Measurements from ENCODE around the gene DCLK1.

The DCLK1 gene

DNA sequence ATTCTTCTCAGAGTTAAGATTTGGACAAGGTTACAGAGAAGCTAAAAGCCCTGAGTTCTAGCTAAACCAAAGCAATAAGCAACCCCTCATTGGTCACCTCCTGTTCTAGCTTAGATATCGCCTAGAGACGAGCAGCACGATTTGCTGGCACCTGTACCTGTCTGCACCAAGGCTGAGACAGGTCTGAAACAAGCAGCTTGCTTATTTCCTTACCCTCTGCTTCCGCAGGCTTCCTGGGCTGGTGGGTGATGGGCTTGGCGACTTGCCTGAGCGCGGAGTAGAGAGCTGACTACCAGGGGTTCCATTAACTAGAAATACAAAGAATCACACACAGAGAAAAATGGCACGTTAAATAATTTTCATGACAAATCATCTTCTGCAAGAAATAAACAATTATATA is 276.9 kb downstream of the DCLK1 start:
- DNase-seq = no peak

DNA sequence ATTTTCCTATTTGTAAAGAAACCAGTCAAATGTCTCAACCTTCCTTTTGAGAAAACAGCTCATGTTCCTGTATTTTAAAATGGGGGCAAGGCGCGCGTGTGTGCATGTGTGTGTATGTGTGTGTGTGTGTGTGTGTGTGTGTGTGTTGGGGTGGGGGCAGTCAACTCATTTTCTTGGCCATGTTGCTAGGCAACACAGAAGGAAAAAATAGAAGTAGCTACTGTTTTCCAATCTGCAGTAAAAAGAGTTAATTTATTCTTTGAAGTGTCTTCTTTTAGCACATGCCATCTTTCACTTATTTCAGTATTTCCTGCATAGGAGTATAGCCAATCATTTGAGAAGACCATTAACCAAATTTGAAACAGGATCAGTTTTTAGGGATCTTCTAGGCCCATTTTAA is 279.3 kb downstream of the DCLK1 start:
- DNase-seq = no peak

DNA sequence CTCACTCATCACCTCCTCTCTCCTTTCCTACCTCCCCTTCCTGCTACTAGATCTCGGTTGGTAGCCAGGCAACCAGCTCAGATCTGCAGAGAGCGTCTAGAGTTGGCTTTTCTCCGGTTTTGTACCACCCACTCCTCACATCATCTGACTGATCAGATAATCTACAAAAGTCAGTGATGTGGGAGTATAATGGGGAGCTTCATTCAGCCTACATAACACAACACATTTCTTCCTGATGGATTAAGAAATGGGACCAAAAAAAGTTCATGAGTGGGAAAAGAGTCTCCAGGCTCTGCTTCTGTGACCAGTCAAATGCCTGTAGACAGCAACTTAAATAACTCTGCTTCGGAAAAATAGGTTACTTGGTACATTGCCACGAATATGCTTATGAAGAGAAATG is 279.8 kb downstream of the DCLK1 start:
- no peak for DNase-seq

DNA sequence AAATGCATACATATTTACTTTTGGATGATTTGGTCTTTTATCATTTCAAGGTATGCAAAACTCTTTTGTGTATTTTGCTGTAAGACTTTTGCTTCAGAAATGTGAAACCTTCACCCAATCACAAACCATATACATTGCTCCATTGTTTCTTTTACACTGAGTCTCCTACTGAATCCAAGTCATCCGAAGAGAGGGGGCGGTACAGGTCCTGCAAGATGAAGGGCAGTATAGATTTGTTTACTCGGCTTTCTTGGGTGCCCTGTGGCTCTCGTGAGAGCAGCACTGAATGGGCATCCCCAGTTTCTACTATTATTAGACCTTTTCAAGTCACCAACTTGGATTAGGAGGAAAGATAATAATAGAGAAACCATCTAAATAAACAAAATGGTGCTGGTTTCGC is 280.6 kb downstream of the DCLK1 start:
- DNase-seq = no peak

DNA sequence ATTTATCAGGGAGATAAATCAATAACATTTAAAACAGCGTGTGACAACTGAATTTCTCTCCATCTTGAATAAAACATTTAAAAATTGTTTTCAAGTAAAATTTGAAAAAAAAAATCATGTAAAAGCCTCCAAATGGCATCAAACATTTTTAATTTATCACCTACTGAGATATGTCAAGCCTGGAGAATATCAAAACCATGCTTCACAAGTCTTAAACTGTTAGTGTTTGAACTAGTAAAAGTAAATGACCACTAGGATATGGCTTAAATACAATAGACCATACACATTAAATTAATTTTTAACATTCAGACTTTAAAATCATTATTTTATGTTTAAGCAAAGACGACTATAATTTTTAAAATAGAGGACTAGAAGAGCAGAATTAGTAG is 281.9 kb downstream of the DCLK1 start:
- no peak for DNase-seq

DNA sequence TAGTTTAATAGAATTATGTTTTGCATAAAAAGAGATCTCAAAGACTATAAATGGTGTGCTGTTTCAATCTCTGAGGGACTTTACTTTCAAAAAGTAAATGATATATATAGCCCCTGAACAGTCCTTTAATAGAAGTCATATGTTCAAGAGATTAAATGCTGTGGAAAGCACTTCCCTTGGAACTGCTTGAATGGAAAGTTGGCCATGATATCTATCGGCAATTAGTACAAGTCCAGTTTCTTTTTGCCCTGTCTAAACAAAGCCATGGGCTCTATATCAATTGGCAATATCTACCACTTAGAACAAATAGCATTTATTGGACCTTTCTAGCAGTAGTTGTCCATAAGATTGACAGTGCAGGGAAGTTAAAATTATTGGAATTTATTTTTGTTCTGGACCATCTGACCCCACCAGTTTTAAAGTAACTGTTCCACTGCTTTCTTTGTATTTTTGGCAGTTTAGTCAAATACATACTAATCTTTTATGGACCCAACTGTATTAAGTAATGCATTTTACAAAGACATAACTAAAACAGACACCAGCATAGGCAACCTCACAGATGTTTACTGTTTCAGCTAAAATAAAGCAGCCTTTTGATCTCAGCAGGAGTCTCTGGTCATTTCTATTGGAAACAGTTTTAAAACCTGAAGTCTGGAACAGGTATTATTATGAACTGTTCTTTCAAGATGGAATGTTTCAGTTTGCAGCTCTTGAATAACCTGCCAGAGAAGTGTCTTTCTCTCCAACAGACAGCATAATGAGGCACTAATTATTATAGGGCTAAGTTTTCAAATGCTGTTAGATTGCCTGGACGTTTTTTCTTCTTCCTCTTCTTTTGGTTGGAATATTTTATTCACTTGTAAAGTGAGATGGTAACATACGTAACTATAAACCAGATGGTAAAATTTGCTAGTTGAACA is 282.6 kb downstream of the DCLK1 start:
- DNase-seq = no peak

DNA sequence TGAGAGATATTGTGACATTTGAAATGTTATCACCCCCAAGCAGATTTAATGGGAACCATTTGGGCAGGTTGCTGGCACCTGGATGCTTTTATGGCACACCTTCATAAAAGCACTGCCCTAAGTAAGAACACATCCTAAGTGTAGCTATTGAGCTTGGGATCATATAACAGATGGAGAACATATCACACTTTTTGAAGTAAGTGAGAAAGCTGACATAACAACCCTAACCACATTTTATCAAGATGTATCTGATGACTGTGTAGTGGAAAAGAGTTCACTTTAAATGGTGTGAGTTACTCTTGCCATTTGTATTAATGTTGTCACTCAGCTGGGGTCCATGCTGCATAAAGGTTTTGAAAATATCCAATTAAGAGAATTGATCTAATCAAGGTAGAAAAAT is 287.9 kb downstream of the DCLK1 start:
- no peak for DNase-seq

DNA sequence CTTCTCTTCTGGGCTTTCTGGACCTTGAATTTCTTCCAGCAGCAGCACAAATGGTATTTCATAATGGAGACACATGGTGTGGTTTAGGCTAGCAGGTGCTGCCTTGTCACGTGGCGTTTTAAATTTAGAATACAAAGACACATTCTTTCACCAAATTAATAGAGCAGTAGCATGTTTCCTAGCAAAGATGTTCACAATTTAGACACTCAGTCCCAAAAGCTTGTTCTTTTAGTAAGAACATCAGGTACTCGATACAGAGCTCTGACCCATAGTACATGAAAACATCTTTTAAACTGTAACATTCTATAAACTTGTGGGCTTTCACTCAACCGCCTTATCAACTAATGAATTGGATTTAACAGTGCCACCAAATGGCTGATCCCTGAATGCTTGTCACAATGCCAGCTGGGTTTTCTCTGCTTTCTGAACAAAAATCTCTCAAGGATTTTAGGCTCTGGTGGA is 290.1 kb downstream of the DCLK1 start:
- no peak for DNase-seq

DNA sequence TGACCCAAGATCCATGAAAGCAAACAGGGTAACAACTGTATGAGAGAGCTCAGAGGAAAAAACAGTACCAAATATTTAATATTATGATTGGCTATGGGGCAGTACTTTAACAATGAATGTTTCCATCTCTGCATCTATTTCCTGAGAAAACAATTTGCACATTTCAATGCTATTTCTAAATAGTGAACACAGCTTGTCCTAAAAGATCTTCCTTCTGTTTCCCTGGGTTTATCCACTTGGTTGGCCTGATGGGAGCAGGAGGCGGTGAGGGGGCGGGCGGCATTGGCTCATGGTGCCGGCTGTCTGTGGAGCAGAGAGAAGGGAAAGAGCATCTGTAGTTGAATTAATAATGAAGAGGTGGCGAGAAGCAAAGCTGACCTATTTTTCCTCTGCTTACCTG is 291.4 kb downstream of the DCLK1 start:
- no peak for DNase-seq

DNA sequence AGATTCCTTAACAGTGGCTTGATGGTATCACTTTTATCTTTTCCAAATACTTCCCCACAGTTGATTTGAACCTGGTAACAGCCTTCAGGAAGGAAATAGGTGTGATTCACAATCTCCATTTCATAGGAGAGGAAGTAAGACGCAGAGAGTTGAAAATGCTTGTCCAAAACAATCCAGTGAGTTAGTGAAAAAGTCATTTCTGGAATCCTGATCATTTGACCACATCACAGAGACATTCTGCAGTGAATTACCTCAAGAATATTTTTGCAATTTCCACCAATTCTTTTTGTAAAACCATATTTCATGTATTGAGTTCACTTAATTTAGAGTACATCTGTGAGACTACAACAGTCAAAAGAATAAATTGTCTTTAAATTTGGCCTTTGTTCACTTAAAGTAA is 292.8 kb downstream of the DCLK1 start:
- DNase-seq = no peak

DNA sequence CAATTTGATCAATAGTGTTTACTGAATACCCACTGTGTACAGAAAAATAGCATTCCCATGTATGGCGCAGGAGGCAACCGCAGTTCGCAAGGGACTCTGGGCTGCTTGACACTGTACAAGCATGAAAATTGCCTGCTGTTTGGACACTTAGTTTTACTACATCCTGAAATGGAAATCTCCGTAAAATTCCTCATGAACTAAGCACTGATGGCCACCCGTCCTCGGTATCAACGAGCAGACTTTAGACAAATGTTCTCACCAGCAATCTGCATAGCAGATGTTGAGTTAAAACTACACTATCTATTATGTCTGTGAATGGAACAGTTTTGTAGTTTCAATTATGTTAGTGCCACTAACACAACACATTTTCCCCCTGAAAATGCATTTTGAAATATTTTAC is 294.7 kb downstream of the DCLK1 start:
- no peak for DNase-seq

DNA sequence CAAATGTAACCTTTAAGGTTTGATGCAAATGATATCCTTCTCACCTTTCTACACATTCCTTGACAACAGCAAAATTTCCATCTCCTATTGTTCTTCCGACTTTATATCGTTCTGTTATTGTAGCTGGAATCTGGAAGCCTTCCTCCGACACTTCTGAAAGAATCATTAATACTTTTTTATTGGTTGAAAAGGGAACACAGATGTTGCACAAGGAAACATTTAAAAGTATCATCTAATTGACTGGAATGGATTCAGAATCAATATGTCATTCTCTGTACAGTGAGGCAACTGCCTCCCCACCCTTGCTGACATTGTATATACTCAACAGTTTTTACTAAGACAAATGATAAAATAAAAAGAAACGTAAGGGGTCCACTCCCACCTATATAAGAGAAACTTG is 295.2 kb downstream of the DCLK1 start:
- DNase-seq = no peak

DNA sequence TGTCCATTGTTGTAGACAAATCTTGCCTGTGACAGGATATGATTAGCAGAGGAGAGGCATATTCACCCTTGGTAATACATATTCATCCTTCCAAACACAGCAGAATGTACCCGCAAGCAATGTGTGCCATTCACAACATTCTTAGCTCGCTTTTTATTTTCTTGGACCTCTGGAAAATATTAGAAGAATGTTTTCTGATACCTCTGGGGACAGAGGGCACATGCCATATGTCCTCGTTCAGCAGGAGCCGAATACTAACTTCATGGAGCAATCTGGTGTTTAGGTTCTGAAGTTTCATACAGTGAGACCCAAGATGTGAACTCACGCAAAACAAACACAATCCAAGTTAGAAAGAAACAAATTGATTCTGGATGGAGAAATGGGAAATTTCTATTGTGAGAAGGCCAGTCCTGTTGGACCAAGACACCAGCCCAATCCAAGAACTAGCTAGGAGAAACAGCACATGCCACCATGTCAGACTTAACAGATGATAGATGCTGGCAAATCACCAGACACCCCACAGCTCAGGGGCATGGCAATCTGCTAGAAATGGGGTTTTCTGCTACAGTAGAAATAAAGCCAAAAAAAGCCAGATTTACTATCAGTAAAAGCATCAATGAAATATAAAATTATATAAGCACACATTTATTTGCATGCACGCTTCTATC is 297.4 kb downstream of the DCLK1 start:
- no peak for DNase-seq

DNA sequence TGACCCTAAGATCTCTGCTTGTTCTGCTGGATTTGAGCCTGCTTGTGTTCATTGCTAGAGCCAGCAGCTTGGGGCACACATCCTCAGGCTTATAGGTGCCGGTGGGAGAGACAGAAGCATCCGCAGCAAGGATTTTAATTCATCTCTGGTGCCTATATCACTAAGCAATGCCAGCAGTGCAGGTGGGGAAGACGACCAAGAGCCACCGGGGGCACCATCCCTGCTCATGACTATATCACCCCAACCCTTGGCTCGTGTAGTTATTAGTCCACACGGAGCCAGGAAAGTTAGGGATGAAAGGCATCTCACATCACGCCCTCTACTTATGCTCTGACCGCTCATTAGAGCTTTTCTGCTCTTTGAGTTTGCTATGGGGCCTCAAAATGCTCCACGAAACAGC is 298.2 kb downstream of the DCLK1 start:
- no peak for DNase-seq

DNA sequence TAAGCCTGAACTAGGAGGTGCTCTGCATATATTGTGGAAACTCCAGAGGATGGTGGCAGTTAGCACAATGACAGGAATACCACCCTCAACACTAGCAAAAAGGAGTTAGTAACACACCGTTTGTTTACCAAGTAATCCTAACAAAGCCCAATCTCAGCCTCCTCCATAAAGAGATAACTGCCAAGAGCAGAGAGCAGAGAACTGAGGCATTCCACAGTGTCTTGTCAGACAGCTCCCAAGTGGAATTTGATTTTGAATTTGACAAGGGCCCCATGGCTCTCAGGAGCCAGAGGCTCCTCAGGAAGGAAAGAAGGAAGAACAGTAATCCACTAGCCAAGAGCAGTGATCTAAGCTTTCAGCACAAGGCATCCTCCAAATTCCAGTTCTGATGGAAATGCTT is 298.6 kb downstream of the DCLK1 start:
- DNase-seq = no peak

DNA sequence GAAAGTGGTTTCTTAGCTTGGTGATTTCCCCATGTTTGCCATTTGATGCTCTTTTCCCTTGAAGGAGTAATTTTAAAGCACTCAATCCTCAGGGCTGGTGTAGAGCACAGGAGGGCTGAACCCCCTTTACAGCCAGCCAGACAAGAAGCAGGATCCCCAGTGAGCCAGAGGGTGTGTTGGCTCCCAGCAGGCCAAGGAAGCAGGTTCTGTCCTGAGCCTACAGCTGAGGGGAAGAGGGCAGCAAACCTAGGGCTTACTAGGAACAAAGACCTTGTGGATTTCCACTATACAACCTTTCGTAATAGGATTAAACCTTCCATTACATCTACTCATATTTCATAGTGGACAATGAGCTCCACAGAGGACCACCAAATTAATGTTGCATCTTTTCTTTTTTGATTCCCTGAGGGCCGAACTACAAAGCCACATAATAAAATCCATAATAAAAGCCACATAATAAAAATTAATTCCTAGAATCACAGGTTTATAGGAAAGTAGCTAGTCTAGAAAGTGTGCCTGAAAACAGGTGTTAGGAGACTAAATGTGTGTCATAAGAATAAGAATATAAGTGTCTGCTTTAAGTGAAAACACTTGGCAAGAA is 300.2 kb downstream of the DCLK1 start:
- no peak for DNase-seq

DNA sequence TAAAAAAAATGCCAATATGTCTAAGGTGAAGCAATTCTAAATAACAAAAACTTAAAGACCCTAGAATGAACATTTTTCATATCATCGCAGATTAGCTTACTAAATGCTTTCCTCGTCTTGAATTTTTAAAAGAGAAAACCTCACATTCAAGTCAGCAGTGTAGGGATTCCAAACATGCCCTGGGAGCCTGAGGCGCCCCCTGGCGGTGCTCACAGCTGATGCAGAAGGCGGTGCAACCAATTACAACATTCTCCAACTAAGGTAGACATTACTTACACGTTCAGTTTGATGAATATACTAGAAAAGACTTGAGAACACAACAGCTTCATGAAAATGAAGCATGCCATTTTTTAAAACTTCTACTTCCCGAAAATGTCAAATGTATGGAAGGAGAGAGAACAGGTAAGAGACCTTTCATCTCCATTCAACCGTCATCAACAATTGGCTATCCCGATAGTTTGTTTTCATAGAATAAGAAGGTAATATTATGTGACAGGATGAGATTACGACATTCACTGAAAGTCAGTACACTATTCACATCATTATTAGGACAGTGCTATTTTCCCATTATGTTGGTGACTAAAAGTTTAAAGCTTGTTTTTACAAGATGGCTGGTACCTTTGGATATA is 304.4 kb downstream of the DCLK1 start:
- no peak for DNase-seq

DNA sequence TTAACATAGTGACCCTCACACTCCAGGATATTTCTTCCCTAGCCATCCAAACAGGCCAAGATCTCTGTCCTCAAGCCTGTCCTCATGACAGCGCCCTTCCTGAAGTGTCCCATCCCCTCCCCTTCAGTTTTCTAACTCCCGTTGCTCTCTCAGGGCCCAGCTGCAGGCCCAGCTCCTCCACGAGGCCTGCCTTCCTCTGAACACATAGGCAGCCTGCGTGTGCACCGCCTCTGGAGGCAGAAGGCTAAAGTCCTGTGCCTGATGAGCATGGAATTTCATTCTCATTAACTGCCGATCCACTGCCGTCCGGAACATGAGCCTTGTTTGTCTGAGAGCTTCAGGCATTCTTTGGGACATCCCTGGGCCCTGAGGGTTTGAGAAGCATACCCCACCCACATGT is 306.4 kb downstream of the DCLK1 start:
- no peak for DNase-seq

DNA sequence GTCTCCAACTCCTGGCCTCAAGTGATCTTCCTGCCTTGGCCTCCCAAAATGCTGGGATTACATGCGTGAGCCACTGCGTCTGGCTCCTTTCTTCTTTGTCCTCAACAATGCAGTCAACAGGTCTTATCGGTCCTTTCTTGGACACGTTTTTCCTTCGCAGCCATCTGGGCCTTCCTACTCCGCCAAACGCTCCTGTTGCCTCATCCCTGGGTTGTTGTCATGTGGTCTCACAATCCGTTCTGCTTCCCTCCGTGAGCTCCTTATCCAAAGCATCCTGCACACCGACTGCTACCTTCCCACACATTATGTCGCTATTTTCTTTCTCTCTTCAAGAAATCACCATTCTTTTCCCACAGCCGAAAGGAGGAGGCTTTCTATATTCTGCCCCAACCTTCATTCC is 306.8 kb downstream of the DCLK1 start:
- no peak for DNase-seq

DNA sequence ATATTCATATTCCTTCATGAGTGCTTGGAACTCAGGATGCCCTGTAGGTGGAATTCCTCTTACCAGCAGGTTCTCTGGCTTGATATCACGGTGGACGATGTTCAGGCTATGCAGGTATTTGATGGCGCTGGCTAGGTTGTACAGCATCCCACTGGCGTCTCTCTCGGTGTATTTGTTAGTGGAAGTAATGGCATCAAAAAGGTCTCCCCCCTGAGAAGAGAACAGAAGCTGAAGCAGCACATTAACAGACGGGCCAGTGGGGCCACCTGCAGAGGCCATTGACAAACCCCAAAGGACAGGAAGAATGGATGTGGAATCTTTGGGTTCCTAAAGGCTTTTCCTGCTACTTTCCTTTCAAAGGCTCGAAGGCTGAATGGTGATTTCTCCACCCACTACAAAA is 308.5 kb downstream of the DCLK1 start:
- no peak for DNase-seq

DNA sequence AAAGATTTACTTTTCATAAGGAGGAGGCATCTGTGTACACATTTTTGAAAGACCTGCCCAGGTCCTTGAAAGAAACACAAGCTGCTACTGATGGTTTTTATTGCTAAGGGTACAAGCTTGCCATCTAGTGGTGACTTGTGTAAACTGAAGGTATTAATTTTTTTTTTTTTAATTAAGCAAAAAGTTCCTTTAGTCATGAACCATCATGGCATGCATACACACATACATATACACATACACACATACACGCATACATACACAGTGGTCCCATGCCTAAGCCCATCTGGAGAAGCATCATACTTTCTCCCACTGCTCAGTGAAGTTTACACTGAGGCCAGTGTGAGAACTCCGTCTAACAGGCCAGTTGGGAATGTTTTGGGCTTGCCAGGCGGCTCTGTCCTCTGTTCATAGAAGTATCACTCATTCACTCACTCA is 312.5 kb downstream of the DCLK1 start:
- no peak for DNase-seq

DNA sequence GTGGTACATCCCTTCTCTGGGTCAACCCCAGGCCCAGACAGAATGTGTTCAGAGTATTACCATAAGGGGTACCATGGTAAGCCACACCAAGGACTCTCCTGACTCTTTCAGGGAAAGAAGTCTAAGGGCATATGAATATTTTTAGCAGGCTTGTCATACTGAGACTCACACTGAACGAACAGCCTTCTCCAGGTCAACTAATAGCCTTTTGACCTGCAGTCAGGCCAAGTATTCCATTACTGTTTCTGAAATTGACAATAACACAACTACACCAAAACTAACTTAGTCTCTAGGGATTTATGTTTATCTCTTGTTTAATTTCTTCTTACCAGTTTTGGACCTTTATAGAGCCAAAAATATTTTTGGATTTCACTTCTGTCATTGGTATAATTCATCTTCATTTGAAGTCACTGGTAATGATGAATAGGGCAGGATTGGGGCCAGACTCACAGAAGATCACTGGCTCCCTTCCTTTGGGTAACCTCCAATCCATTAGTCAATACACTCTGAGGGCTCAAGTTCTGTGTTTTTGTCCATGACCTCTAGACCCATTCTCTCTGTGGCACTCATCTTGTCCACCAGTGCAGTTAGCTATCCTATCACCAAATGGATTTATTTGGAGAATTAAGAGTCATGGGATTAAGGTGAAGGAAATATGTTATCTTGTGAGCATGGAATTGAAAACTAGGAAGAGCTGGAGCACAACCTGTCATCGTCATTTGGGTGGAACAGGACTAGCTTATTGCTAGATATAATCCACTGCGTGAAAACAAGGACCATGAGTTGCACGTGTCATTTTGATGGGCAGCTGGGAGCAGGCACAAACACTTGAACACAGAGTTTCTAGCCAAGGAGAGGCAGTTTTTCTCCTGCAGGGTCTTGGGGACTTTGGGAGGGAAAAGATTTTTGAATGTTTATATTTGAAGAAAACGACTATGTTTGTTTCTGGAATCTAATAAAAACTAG is 313.3 kb downstream of the DCLK1 start:
- no peak for DNase-seq

Data from activated CD4-positive, CD25-positive, alpha-beta regulatory T cell (primary cell).